Body of pancreas (tissue), 4 donors: Measurements from ENCODE around the gene ARVCF.

Experiments
- CTCF ChIP-seq, 7 experiments: fragments of 450-650 bp in 4 of 7; fragments of 200-600 bp in 3 of 7; sonication (generic) in 3 of 7; IDR thresholded peaks; one replicate each; pipeline ENCODE4 v1.5.1; 2016 to 2019; ENCODE audit warnings: antibody characterized with exemption in 7 of 7
- POLR2A ChIP-seq, 3 donors: fragments of 450-650 bp; IDR thresholded peaks; one replicate each; pipeline ENCODE4 v1.6.1; 2016; ENCODE audit warnings: antibody characterized with exemption in 3 of 3, mild to moderate bottlenecking in 2 of 3

GRCh38 chr22:20029550-20030225 is 13.1 kb upstream of the ARVCF start:
- TF ChIP-seq CTCF (IDR thresholded peaks at IDR 0.05) (no peak), POLR2A (IDR thresholded peaks at IDR 0.05) (no peak)
